Peyer's patch (tissue), 4 donors: ENCODE data around the gene CNGA1.

ENCODE experiments used
- CTCF ChIP-seq, 6 experiments: fragments of 450-650 bp in 4 of 6; fragments of 200-600 bp in 2 of 6; sonication (generic) in 1 of 6; IDR thresholded peaks; one replicate each; pipeline ENCODE4 v1.5.1; 2017 to 2019; ENCODE audit warnings: antibody characterized with exemption in 6 of 6, mild to moderate bottlenecking in 3 of 6, moderate library complexity in 1 of 6
- POLR2A ChIP-seq, 2 donors: fragments of 450-650 bp; IDR thresholded peaks; one replicate each; pipeline ENCODE4 v1.5.1; 2017; ENCODE audit warnings: antibody characterized with exemption in 2 of 2, mild to moderate bottlenecking in 2 of 2, moderate library complexity in 2 of 2

- TF ChIP-seq CTCF (IDR thresholded peaks at IDR 0.05) (no peak), POLR2A (IDR thresholded peaks at IDR 0.05) (no peak)
Measured at GRCh38 chr4:48012824-48013223, 3.7 kb downstream of the CNGA1 start.
